HG02943 (cell line): Measurements from ENCODE around the gene MGAT1.

ENCODE experiments used
- ATAC-seq: cut with Tn5 transposase; IDR thresholded peaks from one replicate; pipeline ENCODE4 v1.9.1; 2021; ENCODE audit warnings: mild to moderate bottlenecking, low read depth, moderate library complexity; ENCODE audit not compliant: unreplicated experiment

Gene MGAT1

DNA sequence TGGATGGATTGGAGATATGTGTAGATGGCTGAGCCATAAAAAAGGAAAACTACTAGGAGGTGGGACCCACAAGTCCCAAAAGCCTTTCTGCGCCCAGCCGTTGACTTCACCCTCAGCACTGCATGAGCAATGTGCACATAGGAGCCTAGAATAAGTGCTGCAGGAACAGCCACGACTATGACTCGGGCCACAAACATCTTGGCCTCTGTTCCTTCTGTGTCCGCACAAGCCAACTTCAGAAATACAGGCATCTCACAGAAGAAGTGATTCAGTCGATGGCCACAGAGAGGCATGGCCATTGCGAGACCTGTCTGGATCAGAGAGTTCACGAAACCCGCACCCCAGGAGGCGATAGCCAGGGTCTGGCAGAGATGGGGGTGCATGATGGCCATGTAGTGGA is 63.3 kb downstream of the MGAT1 start:
- no peak for ATAC-seq

DNA sequence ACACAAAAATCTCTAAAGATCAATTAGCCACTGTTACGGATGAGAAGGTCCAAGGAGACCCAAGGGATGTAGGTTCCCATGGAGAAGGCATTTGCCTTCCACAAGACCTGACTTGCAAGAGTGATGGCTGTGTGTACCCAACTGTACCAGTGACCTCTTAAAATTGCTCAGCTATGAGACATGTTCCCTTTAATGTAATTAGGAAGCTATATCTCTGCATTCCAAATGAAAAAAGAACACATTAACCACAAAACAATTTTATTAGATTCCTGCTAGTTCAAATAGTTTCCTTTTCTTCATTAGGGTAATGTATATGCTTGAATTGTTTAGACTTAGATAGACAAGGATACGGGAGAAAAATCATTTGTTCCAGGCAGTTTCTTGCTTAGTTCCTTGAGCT is 66.1 kb downstream of the MGAT1 start:
- no peak for ATAC-seq
